Cardiac fibroblast (primary cell): ENCODE data around the gene MRTFA.
"Not testable (repeated sequence)": the region's sequence is repeated elsewhere in the genome, so short reads cannot be mapped to it uniquely, and the experiment has no call there.

Source experiments
- DNase-seq, 2 donors: peaks; one replicate each; pipeline versions ENCODE4 v3.0.0 to v3.0.0-alpha.2; 2010; ENCODE audit warnings: low read depth in 2 of 2
- H3K4me3 ChIP-seq, 2 donors: replicated peaks in 1 of 2; 1 replicate in 1 of 2; 2 replicates in 1 of 2; pipeline ENCODE4 v1.5.1; 2011; ENCODE audit warnings: low read depth in 2 of 2, low read length in 2 of 2, mild to moderate bottlenecking in 2 of 2, moderate library complexity in 1 of 2
- CTCF ChIP-seq: IDR thresholded peaks from one replicate; pipeline ENCODE4 v1.5.1; 2011; ENCODE audit warnings: low read depth, mild to moderate bottlenecking, low read length, inconsistent platforms

The MRTFA gene

GRCh38 chr22:40679249-40679963 lies 42.9 kb upstream of the MRTFA start, which contains the start of gene MCHR1:
MCHR1 (plus strand) TSS chr22:40679484; CDS start chr22:40679653, 169 bp downstream.
- no peak for TF ChIP-seq CTCF
- peak within 1 kb of the TSS; percentile 1 to 22 for H3K4me3 ChIP-seq
- no peak for DNase-seq

GRCh38 chr22:40678493-40679248 lies 42.2 kb upstream of the MRTFA start:
- TF ChIP-seq CTCF: no peak
- DNase-seq: no peak
- no peak overlapping the region for H3K4me3 ChIP-seq

- TF ChIP-seq CTCF: no peak
- DNase-seq: no peak
- H3K4me3 ChIP-seq: no peak overlapping the region
These were observed 40.1 kb upstream of the MRTFA start for GRCh38 chr22:40676644-40677043.

- DNase-seq, H3K4me3 ChIP-seq: not testable (repeated sequence)
These were observed 39.6 kb upstream of the MRTFA start for GRCh38 chr22:40676166-40676565.

- no peak for DNase-seq
- TF ChIP-seq CTCF: no peak
- H3K4me3 ChIP-seq: no peak overlapping the region
These were observed 37.8 kb upstream of the MRTFA start for GRCh38 chr22:40674274-40674673.

GRCh38 chr22:40673017-40673416 lies 36.5 kb upstream of the MRTFA start:
- DNase-seq: peak; percentile 28 to 52
- no peak overlapping the region for H3K4me3 ChIP-seq
- no peak for TF ChIP-seq CTCF

- no peak overlapping the region for H3K4me3 ChIP-seq
- TF ChIP-seq CTCF: no peak
- no peak for DNase-seq
These were observed 35.4 kb upstream of the MRTFA start for GRCh38 chr22:40671796-40672360.
